NCI-H1105 treated with DMSO at 0.1 percent for 48 hours (cell line): ENCODE data around the gene GRIK1.
A peak's percentile ranks its signal among the peaks of the same experiment; 100 is the strongest.

ENCODE experiments used
- DNase-seq: peaks from one replicate; lab custom pipeline; 2025; lab: John Stamatoyannopoulos, UW

Gene GRIK1

DNA sequence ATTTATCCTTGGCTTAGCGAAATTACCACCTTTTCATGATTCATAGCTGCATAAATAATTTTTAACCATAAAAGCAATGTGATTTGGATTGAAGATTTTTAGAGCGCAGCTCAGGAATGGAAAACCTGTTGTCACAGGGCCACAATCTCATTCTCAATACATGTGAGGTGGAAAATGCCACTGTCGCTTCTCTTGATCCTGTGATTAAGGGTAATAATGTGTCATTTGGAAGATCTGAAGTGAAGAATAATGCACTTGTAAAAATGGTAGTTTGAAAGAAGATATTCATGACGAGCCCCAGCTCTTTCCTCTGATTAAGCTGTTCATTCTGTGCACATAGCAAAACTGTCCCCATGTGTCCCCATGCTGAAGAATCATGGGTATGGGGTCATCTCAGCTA is 410.7 kb downstream of the GRIK1 start:
- no peak for DNase-seq

DNA sequence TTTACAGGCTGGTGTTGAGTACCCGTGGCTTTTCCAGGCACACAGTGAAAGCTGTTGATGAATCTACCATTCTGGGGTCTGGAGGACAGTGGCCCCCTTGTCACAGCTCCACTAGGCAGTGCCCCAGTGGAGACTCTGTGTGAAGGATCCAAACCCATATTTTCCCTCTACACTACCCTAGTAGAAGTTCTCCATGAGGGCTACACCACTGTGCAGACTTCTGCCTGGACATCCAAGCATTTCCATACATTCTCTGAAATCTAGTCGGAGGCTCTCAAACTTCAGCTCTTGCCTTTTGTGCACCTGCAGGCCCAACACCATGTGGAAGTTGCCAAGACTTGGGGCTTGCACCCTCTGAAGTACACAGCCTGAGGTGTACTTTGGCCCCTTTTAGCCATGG is 413.3 kb downstream of the GRIK1 start:
- no peak for DNase-seq

DNA sequence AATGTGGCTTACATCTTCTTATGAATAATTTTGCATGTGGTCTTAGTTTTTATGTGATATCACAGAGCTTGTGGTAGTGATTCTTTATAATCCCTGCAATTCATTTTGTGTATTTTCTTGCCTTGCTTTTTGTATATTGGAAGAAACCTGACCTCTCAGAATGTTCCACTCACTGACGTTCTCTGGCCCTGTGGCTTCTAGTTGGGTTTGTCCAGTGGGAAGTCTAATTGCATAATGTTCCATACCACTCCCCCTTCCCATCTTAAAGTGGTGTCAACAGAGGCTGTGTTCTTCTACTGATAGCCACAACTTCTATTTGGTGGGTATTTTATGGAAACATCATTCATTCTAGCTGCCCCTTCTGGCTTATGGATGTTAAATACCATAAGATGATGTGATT is 415.7 kb downstream of the GRIK1 start:
- DNase-seq = no peak

DNA sequence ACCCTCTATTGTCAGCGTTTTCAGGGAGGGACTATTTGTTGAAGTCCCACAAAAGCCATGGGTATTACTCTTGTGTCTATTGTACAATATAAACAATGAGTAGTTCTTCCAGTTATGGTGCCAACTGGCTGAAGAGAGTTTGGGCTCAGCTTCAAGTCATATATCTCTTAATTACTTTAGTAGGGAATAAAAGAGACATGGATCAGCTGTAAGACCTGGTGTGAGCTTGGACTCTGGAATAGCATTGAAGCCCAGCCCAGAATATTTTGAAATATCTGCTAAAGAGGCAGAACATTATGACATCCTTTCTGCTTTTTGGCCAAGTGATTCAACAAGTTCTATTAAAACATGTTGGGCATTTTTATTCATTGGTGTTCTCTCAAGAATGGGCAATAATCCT is 416.1 kb downstream of the GRIK1 start:
- no peak for DNase-seq

DNA sequence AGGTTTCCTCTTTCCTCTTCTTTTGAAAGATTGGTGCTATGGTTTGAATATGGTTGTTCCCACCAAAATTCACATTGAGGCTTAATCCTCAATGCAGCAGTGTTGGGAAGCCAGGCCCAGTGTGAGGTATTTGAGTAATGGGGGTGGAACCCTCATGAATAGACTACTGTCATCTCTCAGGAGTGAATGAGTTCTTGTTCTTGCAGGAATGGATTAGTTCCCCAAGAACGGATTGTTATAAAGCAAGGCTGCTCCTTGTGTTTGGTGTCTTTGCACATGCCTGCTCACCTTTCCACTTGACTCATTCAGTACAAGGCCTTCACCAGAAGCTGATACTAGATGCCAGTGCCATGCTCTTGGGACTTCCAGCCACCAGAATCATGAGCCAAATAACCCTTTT is 417.9 kb downstream of the GRIK1 start:
- DNase-seq = no peak

DNA sequence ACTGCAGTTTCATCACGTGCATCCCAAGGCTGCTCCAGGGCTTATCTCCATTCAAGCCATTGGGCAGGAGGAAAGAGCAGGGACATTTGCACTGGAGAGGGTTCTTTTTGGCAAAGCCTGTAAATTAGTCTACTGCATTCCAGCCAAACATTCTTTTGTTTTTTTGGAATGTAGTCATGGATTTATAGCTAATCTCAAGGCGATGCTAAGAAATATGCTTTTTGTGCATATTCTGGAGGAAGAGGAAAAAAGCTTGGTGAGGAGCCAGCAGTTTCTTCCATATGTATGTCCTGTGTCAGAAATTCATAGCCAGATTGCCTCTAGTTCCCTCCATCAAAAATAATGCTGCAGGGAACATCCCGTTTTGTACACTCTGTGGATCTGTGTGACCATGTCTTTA is 419.6 kb downstream of the GRIK1 start:
- DNase-seq = no peak

DNA sequence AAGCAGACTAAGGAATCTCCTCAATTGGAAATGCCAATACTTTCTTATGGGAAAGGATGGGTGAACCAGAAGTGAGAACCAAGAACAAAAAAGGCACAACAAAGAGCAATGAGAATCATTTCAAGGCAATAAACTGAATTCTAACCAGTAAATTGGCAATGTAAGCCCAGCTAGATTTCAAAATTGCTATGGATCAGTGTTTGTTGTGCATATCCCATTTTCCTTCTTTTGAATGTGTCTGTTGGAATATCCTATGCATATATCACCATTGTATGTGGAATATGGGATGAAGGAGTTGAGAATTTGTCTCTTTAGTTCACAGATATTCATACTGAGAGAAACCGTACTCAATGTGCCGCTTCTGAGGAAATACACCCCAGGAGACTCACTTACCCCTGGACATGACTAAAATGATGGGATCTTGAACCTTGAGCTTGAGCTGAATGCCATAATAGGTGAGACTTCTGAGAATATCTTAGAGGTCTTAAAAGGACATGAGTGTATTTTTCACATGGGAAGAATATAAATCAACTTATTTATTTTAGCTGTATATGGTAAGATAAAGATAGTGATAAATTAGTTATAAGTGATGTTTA is 425.0 kb downstream of the GRIK1 start:
- no peak for DNase-seq

DNA sequence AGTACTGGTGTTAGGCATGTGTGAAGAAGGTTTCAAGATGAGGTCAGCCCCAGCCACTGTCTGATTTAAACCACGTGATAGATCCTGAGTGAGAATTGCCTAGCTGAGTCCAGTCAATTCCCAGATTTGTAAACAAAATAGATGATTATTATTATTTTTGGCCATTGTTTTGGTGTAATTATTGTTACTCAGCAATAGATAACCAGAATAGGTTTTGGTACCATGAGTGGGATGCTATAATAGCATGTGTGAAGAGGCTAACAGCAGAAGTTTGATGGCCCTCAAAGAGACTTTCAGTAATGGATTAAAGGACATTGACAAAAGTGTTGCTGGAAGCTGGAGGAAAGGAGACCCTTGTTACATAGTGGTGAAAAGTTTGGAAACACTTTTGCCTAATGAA is 426.3 kb downstream of the GRIK1 start:
- DNase-seq = no peak

DNA sequence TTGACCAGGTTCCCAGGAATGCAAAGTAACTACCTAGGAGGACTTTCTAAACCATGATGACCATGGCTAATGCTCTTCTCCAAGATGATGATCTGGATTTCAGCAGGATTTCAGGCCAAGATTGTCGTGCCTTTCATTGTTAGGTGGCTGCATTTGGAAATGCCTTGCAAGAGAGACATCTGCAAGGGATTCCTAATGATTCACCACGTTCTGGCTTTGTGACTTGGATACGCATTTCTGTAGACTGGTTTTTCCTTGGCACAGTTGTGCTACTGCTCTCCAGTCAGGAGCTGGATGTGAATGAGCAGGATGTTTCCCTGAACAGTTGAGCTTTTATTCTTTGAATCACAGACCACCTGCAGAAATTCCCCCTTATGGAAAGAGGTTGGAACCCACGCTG is 428.7 kb downstream of the GRIK1 start:
- no peak for DNase-seq

DNA sequence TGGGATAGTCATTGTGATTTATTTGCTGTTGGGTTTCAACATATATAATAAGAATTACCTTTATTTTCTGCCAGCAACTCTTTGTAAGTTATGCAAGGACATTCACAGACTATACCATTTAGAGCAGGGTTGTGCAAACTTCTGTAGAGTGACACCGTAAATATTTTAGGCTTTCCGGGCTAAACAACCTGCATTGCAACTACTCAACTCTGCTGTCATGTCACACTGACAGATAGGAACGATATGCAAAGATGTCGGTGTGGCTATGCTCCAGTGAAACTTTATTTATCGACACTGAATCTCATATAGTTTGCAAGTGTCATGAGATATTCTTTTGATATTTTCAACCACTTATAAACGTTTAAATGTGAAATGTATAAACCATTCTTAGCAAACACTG is 430.7 kb downstream of the GRIK1 start:
- no peak for DNase-seq

DNA sequence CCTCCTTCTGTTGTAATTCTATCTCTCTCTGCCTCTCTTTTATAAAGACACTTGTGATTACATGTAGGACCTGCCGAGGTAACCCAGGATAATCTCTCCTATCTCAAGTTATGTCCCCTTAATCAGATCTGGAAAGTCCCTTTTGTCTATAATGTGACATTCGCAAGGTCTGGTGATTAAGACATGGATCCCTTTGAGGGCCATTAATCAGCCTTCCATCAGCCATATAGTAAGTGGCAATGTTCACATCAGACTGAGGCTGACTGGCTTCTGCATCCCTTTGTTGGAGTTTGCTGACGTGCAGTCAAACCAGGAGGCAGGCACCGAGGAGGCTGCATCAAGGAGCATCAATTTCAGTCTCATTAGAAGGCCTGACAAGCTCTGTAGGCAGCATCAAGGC is 431.5 kb downstream of the GRIK1 start:
- no peak for DNase-seq

DNA sequence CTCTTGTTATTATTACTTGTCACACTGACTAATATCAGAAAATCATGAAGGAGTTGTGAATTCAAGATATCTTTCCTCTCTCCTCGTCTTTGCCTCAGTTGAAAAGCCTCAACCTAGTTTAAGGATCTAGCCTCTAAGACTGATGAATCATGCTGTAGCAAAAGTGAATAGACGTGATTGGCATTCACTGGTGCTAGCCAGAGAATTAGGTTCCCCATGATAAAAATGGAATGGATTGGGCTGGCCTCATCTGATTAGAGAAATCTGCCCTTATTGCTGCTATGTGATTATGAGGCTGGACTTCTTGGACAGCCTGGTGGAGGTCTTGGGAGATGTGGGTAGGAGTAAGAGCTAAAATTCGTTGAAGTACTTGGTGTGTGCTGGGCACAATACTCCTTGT is 432.8 kb downstream of the GRIK1 start:
- DNase-seq = no peak

DNA sequence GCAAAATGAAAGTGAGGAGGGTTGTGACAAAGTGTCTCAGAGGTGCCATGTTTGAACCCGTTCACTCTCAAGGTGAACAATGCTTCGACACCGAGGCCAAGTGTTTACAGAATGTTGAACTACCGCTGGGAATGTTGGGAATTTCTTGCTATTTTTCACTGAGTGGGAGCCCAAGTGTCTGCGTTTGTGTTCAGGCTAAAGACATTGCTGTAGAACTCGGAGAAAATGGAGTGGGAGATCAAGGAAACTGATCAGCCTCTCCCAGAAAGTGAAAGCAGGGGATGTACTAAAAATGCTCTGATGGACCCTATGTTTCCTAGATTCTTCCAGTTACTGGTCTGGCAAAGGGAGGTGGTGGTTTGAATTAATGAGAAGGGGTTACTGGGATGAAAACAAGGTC is 433.6 kb downstream of the GRIK1 start:
- no peak for DNase-seq

DNA sequence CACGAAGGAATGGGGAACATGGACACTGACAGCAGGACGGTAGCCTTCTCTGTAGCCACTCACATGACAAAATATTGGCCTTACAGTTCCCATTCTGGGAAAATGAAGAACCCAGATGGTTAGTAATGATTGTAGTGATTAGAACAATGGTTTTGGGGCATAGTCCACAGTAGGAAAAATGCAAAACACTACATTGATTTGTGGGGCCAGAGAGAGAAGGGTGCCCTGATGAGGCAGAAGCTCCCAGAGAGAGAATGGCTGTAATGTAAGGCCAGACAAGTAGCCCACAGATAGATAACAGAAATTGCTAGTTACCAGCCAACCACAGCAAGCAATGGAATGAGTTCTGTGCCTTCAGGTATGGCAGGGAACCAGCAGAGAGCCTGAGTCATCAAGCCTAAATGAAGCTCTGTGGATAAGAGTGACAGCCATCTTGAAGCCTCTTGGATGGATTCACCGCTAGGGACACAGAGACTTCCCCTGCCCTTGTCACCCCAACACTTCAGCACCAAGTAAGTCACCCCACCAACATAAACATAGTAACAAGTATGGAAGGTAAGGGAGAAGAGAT is 435.0 kb downstream of the GRIK1 start:
- DNase-seq = no peak

DNA sequence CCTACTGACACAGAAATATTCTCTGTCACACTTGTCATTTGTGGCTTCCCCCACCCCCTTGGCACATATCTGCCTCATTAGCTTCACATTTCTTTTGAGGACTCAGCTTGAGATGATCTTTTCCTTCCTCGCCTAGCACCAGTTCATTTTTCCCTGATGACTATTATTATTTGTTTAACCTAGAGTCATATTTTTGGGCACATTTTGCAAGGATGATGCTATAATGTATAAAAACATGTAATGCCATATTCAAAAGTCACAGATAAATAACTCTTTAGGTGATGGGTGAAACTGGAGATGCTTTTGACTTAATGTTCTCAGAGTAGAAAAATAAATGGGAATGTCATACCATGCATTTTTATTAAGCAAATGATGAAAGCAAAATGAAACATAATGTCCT is 438.3 kb downstream of the GRIK1 start:
- DNase-seq = no peak

DNA sequence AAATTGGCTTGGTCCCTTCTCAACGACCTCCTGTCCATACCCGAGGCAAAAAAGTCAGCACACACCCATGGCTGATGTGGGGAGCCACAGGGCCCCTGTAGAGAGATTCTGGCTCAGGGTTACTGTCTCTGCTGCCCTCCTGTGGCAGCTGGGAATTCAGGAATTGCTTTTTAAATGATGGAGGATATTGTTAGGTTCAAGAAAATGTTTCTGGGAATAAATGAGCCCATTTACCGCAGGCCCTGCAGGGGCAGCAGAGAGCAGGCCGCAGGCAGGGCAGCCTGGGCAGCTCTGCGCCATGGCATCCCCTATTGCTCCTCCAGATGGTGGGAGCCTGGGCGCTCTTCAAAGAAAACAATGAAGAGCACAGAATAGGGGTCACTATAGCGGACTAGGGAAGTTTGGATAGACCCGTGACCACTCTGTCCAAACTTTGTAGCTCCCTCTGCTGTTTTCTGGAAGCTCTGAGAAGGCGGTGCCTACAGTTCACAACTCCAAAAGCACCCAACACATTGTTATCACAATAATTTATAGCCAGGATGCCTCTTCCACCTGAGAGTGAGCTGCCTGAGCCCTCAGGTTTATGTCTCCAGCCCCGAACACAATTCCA is 440.0 kb downstream of the GRIK1 start:
- DNase-seq = peak; percentile 5

DNA sequence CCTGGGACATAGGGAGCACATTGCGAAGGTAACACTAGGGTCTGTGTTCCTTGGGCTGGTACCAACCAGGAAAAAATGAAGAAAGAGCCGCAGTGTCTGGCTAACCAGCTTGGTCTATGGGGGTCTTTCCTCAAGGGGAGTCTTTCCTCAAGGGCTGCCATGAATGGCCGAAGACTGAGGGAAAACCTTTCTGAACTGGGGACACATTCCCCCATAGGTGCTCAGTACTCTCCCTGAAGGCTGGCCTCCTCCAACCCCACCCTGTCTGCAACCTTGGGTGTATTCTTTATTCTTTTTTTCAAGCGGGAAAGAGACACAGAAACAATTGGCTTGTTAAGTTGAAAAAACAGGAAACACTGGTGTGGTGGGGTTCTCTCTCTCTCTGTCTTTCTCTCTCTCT is 440.6 kb downstream of the GRIK1 start:
- no peak for DNase-seq

DNA sequence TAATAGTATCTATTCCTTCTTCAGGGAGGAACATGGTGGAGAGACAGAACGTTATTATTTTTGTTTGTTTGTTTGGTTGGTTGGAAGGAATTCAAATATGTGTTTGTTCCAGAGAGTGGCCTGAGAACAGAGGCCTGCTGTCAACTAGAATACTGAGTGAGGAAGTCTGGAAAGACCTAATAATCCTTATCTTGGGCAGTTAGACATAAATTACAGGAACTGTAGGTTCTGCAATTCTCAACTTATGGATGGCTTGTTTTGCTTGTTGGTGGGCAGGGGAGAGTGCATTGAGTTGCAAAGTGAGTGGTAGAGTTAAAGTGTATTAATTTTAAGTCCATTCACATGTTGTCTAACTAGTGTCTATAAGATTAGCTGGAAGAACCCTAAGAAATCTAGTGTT is 443.5 kb downstream of the GRIK1 start:
- DNase-seq = no peak

DNA sequence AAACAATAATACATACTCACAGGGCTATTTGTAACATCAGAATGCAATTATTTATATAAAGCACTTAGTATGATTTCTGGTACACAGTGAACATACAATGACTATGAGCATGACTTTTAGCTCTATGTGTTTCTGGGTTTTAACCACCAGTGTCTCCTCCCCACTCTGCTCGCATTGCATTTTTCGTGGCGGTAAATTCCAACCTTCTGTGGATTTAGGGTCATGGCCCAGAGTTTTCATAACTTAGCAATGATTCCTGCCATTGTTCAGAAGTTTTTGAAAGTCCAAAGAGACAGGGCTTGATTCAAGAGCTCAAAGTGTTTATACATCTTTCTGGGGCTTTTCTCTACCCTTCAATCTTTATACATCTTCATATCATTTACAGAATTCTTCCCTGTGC is 449.8 kb downstream of the GRIK1 start:
- no peak for DNase-seq

DNA sequence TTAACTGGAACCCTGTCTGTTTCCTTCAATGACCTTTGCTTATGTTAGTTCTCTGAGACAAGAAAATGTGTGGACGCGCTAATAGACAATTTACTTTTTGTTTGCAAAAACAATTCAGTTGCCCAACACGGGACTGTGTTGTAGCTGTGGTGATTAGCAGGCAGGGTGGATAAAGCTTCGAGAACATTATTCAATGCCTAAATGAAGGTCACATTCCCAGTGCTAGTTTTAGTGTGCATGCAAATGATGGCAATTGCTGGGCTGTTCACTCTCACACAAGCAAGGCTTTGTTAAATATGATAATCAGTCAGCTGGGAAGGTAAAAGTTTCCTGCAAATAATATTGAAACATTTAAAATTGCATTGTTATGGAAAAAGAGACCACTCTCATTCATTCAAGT is 452.6 kb downstream of the GRIK1 start:
- DNase-seq = no peak
